Spleen (tissue), 11 donors: ENCODE results near the gene MAST4. TPM values are rescaled to one million over a fixed set of nuclear protein-coding genes. Genes with fewer than 3 reads are reported as not detected.
A peak's percentile ranks its signal among the peaks of the same experiment; 100 is the strongest.

Source experiments
- DNase-seq: peaks from one replicate; pipeline ENCODE4 v3.0.0-alpha.2; 2020
- H3K27ac ChIP-seq, 8 donors: fragments of 200-600 bp; sonication (generic) in 7 of 8; 1 replicate in 4 of 8; 2 replicates in 4 of 8; pipeline versions ENCODE4 v1.5.0 to v1.8.0; 2016 to 2021; ENCODE audit warnings: inconsistent platforms in 4 of 8, mild to moderate bottlenecking in 4 of 8, moderate library complexity in 1 of 8
- H3K27me3 ChIP-seq, 7 donors: fragments of 200-600 bp; sonication (generic) in 6 of 7; replicated peaks in 1 of 7; 1 replicate in 4 of 7; 2 replicates in 3 of 7; pipeline versions ENCODE4 v1.5.0 to v1.8.0; 2016 to 2021; ENCODE audit warnings: inconsistent platforms in 3 of 7, mild to moderate bottlenecking in 1 of 7
- H3K36me3 ChIP-seq, 6 donors: fragments of 200-600 bp; sonication (generic) in 5 of 6; 1 replicate in 4 of 6; 2 replicates in 2 of 6; pipeline versions ENCODE4 v1.5.0 to v1.8.0; 2016 to 2021; ENCODE audit warnings: inconsistent platforms in 2 of 6
- H3K4me1 ChIP-seq, 6 donors: fragments of 200-600 bp; sonication (generic) in 5 of 6; 1 replicate in 3 of 6; 2 replicates in 3 of 6; pipeline versions ENCODE4 v1.5.0 to v1.8.0; 2016 to 2021; ENCODE audit warnings: inconsistent platforms in 3 of 6
- H3K4me3 ChIP-seq, 8 donors: fragments of 200-600 bp; sonication (generic) in 7 of 8; 1 replicate in 4 of 8; 2 replicates in 4 of 8; pipeline versions ENCODE4 v1.5.0 to v1.8.0; 2016 to 2021; ENCODE audit warnings: inconsistent platforms in 4 of 8, mild to moderate bottlenecking in 4 of 8, moderate library complexity in 2 of 8
- H3K9me3 ChIP-seq, 8 donors: fragments of 200-600 bp; sonication (generic) in 7 of 8; 1 replicate in 4 of 8; 2 replicates in 4 of 8; pipeline versions ENCODE4 v1.5.0 to v1.8.0; 2016 to 2021; ENCODE audit warnings: inconsistent platforms in 4 of 8
- POLR2A ChIP-seq, 3 donors: fragments of 450-650 bp; IDR thresholded peaks; one replicate each; pipeline ENCODE4 v1.5.1; 2017; ENCODE audit warnings: antibody characterized with exemption in 3 of 3, mild to moderate bottlenecking in 1 of 3
- POLR2AphosphoS5 ChIP-seq, 3 donors: sonication (generic); formaldehyde crosslinking; IDR thresholded peaks; one replicate each; pipeline ENCODE4 v1.5.1; 2017; ENCODE audit warnings: antibody characterized with exemption in 3 of 3
- WGBS, 5 donors: extraction: QIAGEN DNeasy Blood & Tissue Kit in 3 of 5; methylation state at CpG; one replicate each; pipeline versions ENCODE4 v1.1.5 to v1.1.7; 2013 to 2018; 5-methylcytosine and 5-hydroxymethylcytosine counted together
- intact Hi-C: fragments of 100-400 bp; cut with DNase I; formaldehyde crosslinking; loops from one replicate; pipeline ENCODE4 v1.15.0; 2023; ENCODE audit warnings: low total_unique reads
- polyA plus RNA-seq, 3 donors: library from polyadenylated mRNA; stranded (reverse); fragments of 200-250 nt; gene quantifications; one replicate each; pipeline ENCODE4 v1.2.1, GENCODE V29; 2013
- total RNA-seq, 7 donors: library from RNA; depleted of rRNA in 3 of 7; stranded (reverse); fragments of >200 nt in 3 of 7; fragmentation: NEBNext Ultra II Directional in 4 of 7; extraction: Animal tissue kit (Norgen Biotek cat#: 25700) in 4 of 7; gene quantifications; one replicate each; pipeline versions ENCODE4 v1.1.0 to v1.2.1, GENCODE V29; 2016 to 2021
- TF ChIP-seq, protein P1 (sequence below), 11 experiments: fragments of 200-600 bp in 7 of 11; fragments of 450-650 bp in 4 of 11; sonication (generic) in 4 of 11; IDR thresholded peaks in 8 of 11; conservative IDR thresholded peaks in 3 of 11; 1 replicate in 7 of 11; 2 replicates in 4 of 11; pipeline versions ENCODE4 v1.4.0 to v1.8.0; 2016 to 2021; ENCODE audit warnings: antibody characterized with exemption in 11 of 11, inconsistent platforms in 4 of 11, mild to moderate bottlenecking in 1 of 11
- donor health status: healthy with polysubstance abuse.
- donor health status: DM: no; HTN: no; CAD: no; lungs with moderate emphysema.
- donor health status: DM: no; HTN: no; CAD: no.
- donor health status: Bipolar disorder and iron deficiency.
- donor health status: healthy.
- donor health status: DM: no; HTN: no; CAD: no.
- donor health status: DM: yes; HTN: yes; CAD: no.

MAST4 gene
- total and polyA plus RNA-seq, 10 donors = 2.5 to 43.7 (median 25.4) TPM

DNA sequence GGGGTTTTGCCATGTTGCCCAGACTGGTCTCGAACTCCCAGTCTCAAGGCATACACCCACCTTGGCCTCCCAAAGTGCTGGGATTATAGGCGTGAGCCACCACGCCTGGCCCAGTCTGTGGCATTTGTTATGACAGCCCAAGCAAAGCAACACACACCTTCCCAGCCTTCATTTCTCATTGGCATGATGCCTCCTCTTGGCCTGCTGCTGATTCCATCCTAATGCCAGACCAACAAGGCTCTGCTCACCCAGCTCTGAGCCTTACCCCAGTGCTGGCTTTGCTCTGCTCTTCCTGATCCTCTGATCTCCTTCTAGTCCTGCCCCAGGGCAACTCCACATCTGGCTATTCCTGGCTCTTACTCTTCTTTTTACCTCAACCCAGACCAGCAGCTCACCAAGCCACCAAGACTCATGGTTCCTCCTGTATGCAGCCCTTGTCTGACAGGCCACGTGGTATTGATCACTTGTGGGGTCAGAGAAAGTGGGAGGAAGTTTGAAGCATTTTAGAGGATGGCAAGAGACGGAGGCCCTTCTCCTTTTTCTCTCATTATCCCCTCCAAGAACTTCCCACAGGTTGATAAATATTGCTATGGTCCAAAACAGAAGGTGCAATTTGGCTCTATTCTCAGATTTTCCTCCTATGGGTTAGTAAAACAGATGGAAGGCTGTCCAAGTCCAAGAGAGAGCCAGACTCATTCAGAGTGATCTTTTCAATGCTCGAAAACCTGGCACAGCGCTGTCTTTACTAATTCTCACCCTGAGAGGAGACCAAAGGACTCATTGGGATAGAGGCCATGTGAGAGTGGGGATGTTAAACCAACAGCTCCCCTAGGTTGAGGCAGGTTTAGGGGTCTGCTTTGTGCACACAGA lies 599.4 kb downstream of the MAST4 start:
- Histone ChIP-seq H3K9me3 (peaks cover 0 to 8% (median 0%) of the 10 kb centered on the region in 8 donors), H3K36me3 (peaks cover 0 to 20% (median 0%) of the 10 kb centered on the region in 6 donors), H3K27me3 (no peaks in the 10 kb centered on the region), H3K4me3 (peak overlapping the region; percentile 37 to 77 (median 46)), H3K27ac (peak overlapping the region; percentile 40 to 88 (median 78)), H3K4me1 (peaks cover 8 to 97% (median 69%) of the 10 kb centered on the region in 6 donors)
- intact Hi-C loops = no loop called here
- 60 to 71% (median 67%) methylated on average over 7 of the region's 7 CpGs for whole genome bisulfite sequencing, 5 donors
- DNase-seq = no peak
- TF ChIP-seq POLR2A (IDR thresholded peaks at IDR 0.05) = no peak
- no peak for TF ChIP-seq POLR2AphosphoS5 (IDR thresholded peaks at IDR 0.05)
- TF ChIP-seq, protein P1, sequence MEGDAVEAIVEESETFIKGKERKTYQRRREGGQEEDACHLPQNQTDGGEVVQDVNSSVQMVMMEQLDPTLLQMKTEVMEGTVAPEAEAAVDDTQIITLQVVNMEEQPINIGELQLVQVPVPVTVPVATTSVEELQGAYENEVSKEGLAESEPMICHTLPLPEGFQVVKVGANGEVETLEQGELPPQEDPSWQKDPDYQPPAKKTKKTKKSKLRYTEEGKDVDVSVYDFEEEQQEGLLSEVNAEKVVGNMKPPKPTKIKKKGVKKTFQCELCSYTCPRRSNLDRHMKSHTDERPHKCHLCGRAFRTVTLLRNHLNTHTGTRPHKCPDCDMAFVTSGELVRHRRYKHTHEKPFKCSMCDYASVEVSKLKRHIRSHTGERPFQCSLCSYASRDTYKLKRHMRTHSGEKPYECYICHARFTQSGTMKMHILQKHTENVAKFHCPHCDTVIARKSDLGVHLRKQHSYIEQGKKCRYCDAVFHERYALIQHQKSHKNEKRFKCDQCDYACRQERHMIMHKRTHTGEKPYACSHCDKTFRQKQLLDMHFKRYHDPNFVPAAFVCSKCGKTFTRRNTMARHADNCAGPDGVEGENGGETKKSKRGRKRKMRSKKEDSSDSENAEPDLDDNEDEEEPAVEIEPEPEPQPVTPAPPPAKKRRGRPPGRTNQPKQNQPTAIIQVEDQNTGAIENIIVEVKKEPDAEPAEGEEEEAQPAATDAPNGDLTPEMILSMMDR (IDR thresholded peaks at IDR 0.05 in 8 of 11, conservative IDR thresholded peaks at IDR 0.05 in 3 of 11) = no peak

DNA sequence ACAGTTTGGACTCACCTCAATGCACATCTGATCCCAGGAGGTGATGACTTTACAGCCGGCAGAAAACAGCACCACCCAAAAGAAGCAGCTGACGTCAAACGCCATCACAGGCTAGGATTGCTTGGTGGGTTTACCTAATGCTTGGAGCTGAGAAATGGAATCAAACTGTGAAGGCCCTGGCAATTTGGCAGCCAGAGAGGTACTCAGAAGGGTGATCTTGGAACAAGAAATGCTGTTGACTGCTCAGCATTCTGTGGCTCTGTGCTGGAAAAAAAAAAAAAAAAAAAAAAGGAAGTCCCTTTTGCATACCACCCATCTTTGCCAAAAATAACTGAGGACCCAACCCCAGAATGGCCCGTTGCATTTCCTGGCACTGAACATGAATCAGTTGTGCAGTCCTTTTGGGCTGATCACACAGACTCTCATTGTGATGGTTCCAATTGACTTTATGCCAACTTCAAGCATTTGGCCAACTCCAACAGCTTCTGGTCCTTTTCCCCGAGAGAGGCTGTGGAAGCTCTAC lies 600.4 kb downstream of the MAST4 start, which contains the start of gene CD180:
CD180 (minus strand) TSS at position 263 of the 523 bp plus-strand sequence; CDS start at position 105, 158 bp downstream.
- Histone ChIP-seq H3K27ac (peak within 1 kb of the TSS; percentile 40 to 88 (median 78)), H3K27me3 (no peaks in the 10 kb centered on the region), H3K4me3 (peak within 1 kb of the TSS; percentile 37 to 77 (median 46)), H3K4me1 (peaks cover 8 to 97% (median 66%) of the 10 kb centered on the region in 6 donors), H3K36me3 (peaks cover 0 to 12% (median 0%) of the 10 kb centered on the region in 6 donors), H3K9me3 (peaks cover 0 to 17% (median 0%) of the 10 kb centered on the region in 8 donors)
- WGBS, 5 donors = 42 to 62% (median 52%) methylated on average over 5 of the region's 5 CpGs
- peak in 1 of 3 donors; percentile 34 for TF ChIP-seq POLR2AphosphoS5 (IDR thresholded peaks at IDR 0.05)
- TF ChIP-seq, protein P1 (IDR thresholded peaks at IDR 0.05 in 8 of 11, conservative IDR thresholded peaks at IDR 0.05 in 3 of 11) = no peak
- intact Hi-C loops = no loop called here
- DNase-seq = no peak

DNA sequence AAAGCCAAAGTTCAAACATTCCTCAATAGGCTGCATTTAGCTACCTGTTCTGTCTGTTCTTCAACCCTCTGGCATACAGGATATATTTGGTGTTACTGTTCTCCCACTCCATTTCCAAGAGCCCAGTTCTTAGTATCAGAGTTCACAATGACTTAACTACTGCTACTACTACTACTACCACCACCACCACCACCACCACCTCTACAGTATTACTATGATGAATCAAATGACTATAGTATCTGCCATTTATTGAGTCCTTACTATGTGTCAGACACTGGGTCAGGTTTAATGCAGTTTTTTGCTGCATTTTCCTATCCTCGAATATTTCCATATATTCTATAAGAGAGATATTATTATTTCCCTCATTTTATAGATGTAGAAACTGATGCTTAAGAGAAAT lies 601.3 kb downstream of the MAST4 start:
- Histone ChIP-seq H3K4me1 (peaks cover 10 to 97% (median 65%) of the 10 kb centered on the region in 6 donors), H3K27ac (peak overlapping the region in 7 of 8 donors; percentile 40 to 88 (median 79)), H3K36me3 (peaks cover 0 to 2% (median 0%) of the 10 kb centered on the region in 6 donors), H3K9me3 (peaks cover 0 to 11% (median 0%) of the 10 kb centered on the region in 8 donors), H3K27me3 (no peaks in the 10 kb centered on the region), H3K4me3 (peak overlapping the region in 1 of 8 donors; percentile 77)
- TF ChIP-seq, protein P1 (IDR thresholded peaks at IDR 0.05 in 8 of 11, conservative IDR thresholded peaks at IDR 0.05 in 3 of 11) = no peak
- TF ChIP-seq POLR2AphosphoS5 (IDR thresholded peaks at IDR 0.05) (no peak), POLR2A (IDR thresholded peaks at IDR 0.05) (no peak)
- WGBS, 5 donors = 85 to 97% (median 90%) methylated on average over 1 of the region's 1 CpG
- no peak for DNase-seq
- intact Hi-C loops = no loop called here

DNA sequence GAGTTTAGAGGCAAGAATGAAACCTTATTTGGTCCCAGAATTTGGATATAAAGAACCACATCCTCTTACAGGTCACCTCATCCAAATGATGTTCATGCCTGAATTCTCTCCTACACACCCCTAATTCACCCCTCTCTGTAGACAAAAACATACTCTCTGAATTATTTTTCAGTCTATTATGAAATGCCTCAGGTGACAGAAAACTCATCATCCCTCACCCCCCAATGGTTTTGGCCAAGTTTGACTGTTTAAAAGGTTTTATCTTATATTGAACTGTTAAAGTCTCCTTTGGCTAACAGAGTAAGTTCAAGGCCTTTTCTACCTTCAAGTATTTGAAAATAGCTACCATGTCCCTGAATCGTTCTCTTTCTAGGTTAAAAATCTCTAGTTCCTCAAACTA lies 602.7 kb downstream of the MAST4 start:
- TF ChIP-seq POLR2A (IDR thresholded peaks at IDR 0.05) (no peak), POLR2AphosphoS5 (IDR thresholded peaks at IDR 0.05) (no peak)
- TF ChIP-seq, protein P1 (IDR thresholded peaks at IDR 0.05 in 8 of 11, conservative IDR thresholded peaks at IDR 0.05 in 3 of 11) = no peak
- no peaks in the 10 kb centered on the region for H3K36me3 ChIP-seq
- H3K9me3 ChIP-seq = peaks cover 0 to 17% (median 0%) of the 10 kb centered on the region in 8 donors
- 17 to 51% (median 37%) methylated on average over 1 of the region's 1 CpG for WGBS, 5 donors
- H3K4me3 ChIP-seq = no peak overlapping the region
- DNase-seq = no peak
- H3K27me3 ChIP-seq = no peaks in the 10 kb centered on the region
- intact Hi-C loops = no loop called here
- peak overlapping the region in 4 of 8 donors; percentile 11 to 88 (median 51) for H3K27ac ChIP-seq
- H3K4me1 ChIP-seq = peaks cover 10 to 97% (median 68%) of the 10 kb centered on the region in 6 donors
